CD14-positive monocyte (primary cell): ENCODE results near the gene DDI2. TPM values are rescaled to one million over a fixed set of nuclear protein-coding genes. Genes with fewer than 3 reads are reported as not detected.

Source experiments
- DNase-seq, 3 donors: peaks; one replicate each; pipeline ENCODE4 v3.0.0-alpha.2; 2011 to 2022
- H2AFZ ChIP-seq: 2 replicates; pipeline ENCODE4 v1.6.0; 2012; ENCODE audit warnings: mild to moderate bottlenecking, low read depth, low read length, inconsistent platforms; ENCODE audit not compliant: insufficient read depth, poor library complexity, severe bottlenecking
- H3K27ac ChIP-seq, 2 donors: 1 replicate in 1 of 2; 2 replicates in 1 of 2; pipeline ENCODE4 v1.5.1; 2012 to 2013; ENCODE audit warnings: low read length in 2 of 2, control low read depth in 1 of 2, inconsistent platforms in 1 of 2, low read depth in 1 of 2, mild to moderate bottlenecking in 1 of 2
- H3K27me3 ChIP-seq, 2 donors: one replicate each; pipeline versions ENCODE4 v1.6.0 to v1.6.1; 2011 to 2013; ENCODE audit warnings: low read length in 2 of 2; ENCODE audit not compliant: control insufficient read depth in 2 of 2, insufficient read depth in 2 of 2
- H3K36me3 ChIP-seq, 2 donors: replicated peaks in 1 of 2; 1 replicate in 1 of 2; 2 replicates in 1 of 2; pipeline versions ENCODE4 v1.5.1 to v1.6.1; 2012 to 2013; ENCODE audit warnings: low read length in 2 of 2, control low read depth in 1 of 2, inconsistent platforms in 1 of 2, mild to moderate bottlenecking in 1 of 2; ENCODE audit not compliant: insufficient read depth in 2 of 2, control insufficient read depth in 1 of 2
- H3K4me1 ChIP-seq, 2 donors: 1 replicate in 1 of 2; 2 replicates in 1 of 2; pipeline versions ENCODE4 v1.5.1 to v1.6.1; 2012 to 2013; ENCODE audit warnings: low read length in 2 of 2, control low read depth in 1 of 2, inconsistent platforms in 1 of 2, mild to moderate bottlenecking in 1 of 2, moderate library complexity in 1 of 2; ENCODE audit not compliant: insufficient read depth in 2 of 2, control insufficient read depth in 1 of 2
- H3K4me2 ChIP-seq: replicated peaks from 2 replicates; pipeline ENCODE3; 2012; ENCODE audit warnings: low read length, moderate library complexity, mild to moderate bottlenecking; ENCODE audit not compliant: poor library complexity, severe bottlenecking; ENCODE audit errors: extremely low read depth
- H3K4me3 ChIP-seq, 3 experiments: fragments of 200-600 bp in 1 of 3; sonication (generic) in 1 of 3; replicated peaks in 1 of 3; 1 replicate in 2 of 3; 2 replicates in 1 of 3; pipeline ENCODE4 v1.5.1; 2011 to 2013; ENCODE audit warnings: low read length in 3 of 3, mild to moderate bottlenecking in 3 of 3, control low read depth in 2 of 3, low read depth in 2 of 3, inconsistent platforms in 1 of 3, moderate library complexity in 1 of 3
- H3K79me2 ChIP-seq: 2 replicates; pipeline ENCODE4 v1.6.0; 2012; ENCODE audit warnings: mild to moderate bottlenecking, control low read depth, inconsistent platforms, low read length, moderate library complexity; ENCODE audit not compliant: insufficient read depth
- H3K9ac ChIP-seq: 2 replicates; pipeline ENCODE4 v1.6.0; 2017; ENCODE audit warnings: low read length, mild to moderate bottlenecking; ENCODE audit not compliant: insufficient read depth, poor library complexity, severe bottlenecking
- H3K9me3 ChIP-seq, 2 donors: replicated peaks in 1 of 2; 1 replicate in 1 of 2; 2 replicates in 1 of 2; pipeline versions ENCODE4 v1.5.1 to v1.6.1; 2012 to 2013; ENCODE audit warnings: low read length in 2 of 2, control low read depth in 1 of 2; ENCODE audit not compliant: control insufficient read depth in 1 of 2, insufficient read depth in 1 of 2
- H4K20me1 ChIP-seq: 2 replicates; pipeline ENCODE4 v1.6.0; 2012; ENCODE audit warnings: mild to moderate bottlenecking, low read length, control low read depth, moderate library complexity; ENCODE audit not compliant: insufficient read depth
- H3K27ac Mint-ChIP-seq, 7 donors: one replicate each; pipeline ENCODE4 v1.8.0; 2020; ENCODE audit warnings: mild to moderate bottlenecking in 7 of 7, mixed read lengths in 7 of 7, moderate library complexity in 6 of 7, inconsistent platforms in 2 of 7
- H3K27me3 Mint-ChIP-seq, 3 donors: one replicate each; pipeline ENCODE4 v1.8.0; 2021 to 2022; ENCODE audit warnings: low read depth in 3 of 3, mild to moderate bottlenecking in 3 of 3, mixed read lengths in 3 of 3, moderate library complexity in 3 of 3, inconsistent platforms in 1 of 3
- H3K36me3 Mint-ChIP-seq, 2 donors: one replicate each; pipeline ENCODE4 v1.8.0; 2020; ENCODE audit warnings: mixed read lengths in 2 of 2, inconsistent platforms in 1 of 2, mild to moderate bottlenecking in 1 of 2
- H3K4me1 Mint-ChIP-seq: one replicate; pipeline ENCODE4 v1.8.0; 2020; ENCODE audit warnings: mild to moderate bottlenecking, mixed read lengths
- H3K4me3 Mint-ChIP-seq, 2 donors: one replicate each; pipeline ENCODE4 v1.8.0; 2020; ENCODE audit warnings: mild to moderate bottlenecking in 2 of 2, mixed read lengths in 2 of 2, moderate library complexity in 1 of 2
- H3K9me3 Mint-ChIP-seq, 7 donors: one replicate each; pipeline ENCODE4 v1.8.0; 2020 to 2022; ENCODE audit warnings: mixed read lengths in 7 of 7, mild to moderate bottlenecking in 6 of 7, moderate library complexity in 6 of 7, inconsistent platforms in 2 of 7
- WGBS: methylation state at CpG from one replicate; pipeline ENCODE4 v1.1.5; 2013; ENCODE audit warnings: missing lambda C conversion rate; ENCODE audit not compliant: insufficient coverage; 5-methylcytosine and 5-hydroxymethylcytosine counted together
- intact Hi-C, 2 donors: fragments of 100-400 bp; cut with micrococcal nuclease; formaldehyde crosslinking; loops; one replicate each; pipeline versions ENCODE4 v1.15.0 to v1.15.1; 2023
- polyA plus RNA-seq, 3 donors: library from polyadenylated mRNA; depleted of rRNA in 1 of 3; unstranded in 2 of 3; stranded (reverse) in 1 of 3; fragments of 300-500 nt in 2 of 3; fragments of >200 nt in 1 of 3; fragmentation: Illumina TruSeq in 2 of 3; gene quantifications; 1 replicate in 2 of 3; 2 replicates in 1 of 3; pipeline ENCODE4 v1.2.3, GENCODE V29; 2012 to 2021
- TF ChIP-seq, protein P1 (sequence below): fragments of 200-600 bp; IDR thresholded peaks from one replicate; pipeline ENCODE4 v1.8.0; 2022; ENCODE audit warnings: antibody characterized with exemption, mild to moderate bottlenecking

The DDI2 gene
- polyA plus RNA-seq, 3 donors, result 2.5 to 5.4 (median 3.2) TPM

DNA sequence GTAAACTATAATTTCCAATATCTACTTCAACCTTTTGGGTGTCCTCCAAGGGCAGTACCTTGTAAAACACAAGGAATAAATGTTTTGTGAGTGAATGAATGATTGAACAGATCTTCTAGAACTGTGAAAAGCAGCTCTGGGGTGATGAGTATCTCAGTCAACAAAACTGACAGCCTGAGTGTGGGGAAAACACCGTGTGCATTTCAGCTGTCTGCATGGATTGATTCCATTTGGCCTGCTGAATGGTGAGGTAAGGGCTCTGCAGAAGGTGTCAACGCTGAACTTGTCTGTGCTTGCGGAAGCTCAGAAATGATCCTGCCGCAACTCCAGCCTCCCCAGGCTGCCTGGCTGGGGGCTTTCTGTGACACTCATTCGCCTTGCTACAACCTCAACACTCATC is 25.0 kb upstream of the DDI2 start:
- TF ChIP-seq, protein P1, sequence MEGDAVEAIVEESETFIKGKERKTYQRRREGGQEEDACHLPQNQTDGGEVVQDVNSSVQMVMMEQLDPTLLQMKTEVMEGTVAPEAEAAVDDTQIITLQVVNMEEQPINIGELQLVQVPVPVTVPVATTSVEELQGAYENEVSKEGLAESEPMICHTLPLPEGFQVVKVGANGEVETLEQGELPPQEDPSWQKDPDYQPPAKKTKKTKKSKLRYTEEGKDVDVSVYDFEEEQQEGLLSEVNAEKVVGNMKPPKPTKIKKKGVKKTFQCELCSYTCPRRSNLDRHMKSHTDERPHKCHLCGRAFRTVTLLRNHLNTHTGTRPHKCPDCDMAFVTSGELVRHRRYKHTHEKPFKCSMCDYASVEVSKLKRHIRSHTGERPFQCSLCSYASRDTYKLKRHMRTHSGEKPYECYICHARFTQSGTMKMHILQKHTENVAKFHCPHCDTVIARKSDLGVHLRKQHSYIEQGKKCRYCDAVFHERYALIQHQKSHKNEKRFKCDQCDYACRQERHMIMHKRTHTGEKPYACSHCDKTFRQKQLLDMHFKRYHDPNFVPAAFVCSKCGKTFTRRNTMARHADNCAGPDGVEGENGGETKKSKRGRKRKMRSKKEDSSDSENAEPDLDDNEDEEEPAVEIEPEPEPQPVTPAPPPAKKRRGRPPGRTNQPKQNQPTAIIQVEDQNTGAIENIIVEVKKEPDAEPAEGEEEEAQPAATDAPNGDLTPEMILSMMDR, result no peak
- Histone ChIP-seq H3K4me2 (no peak overlapping the region), H3K4me3 (no peak overlapping the region), H3K36me3 (no peaks in the 10 kb centered on the region), H3K9ac (no peak overlapping the region), H3K27ac (no peak overlapping the region), H3K4me1 (no peaks in the 10 kb centered on the region), H3K9me3 (no peaks in the 10 kb centered on the region), H3K79me2 (no peaks in the 10 kb centered on the region), H2AFZ (no peak overlapping the region), H4K20me1 (no peaks in the 10 kb centered on the region), H3K27me3 (no peaks in the 10 kb centered on the region)
- Mint-ChIP-seq H3K36me3 (no peaks in the 10 kb centered on the region), H3K9me3 (peaks cover 0 to 5% (median 4%) of the 10 kb centered on the region in 7 donors), H3K27ac (no peak overlapping the region), H3K27me3 (peaks cover 5 to 13% (median 8%) of the 10 kb centered on the region in 3 donors), H3K4me3 (no peak overlapping the region), H3K4me1 (peaks cover 2% of the 10 kb centered on the region)
- DNase-seq, result no peak
- intact Hi-C loops, result no loop called here
- 92% methylated on average over 2 of the region's 5 CpGs for WGBS

DNA sequence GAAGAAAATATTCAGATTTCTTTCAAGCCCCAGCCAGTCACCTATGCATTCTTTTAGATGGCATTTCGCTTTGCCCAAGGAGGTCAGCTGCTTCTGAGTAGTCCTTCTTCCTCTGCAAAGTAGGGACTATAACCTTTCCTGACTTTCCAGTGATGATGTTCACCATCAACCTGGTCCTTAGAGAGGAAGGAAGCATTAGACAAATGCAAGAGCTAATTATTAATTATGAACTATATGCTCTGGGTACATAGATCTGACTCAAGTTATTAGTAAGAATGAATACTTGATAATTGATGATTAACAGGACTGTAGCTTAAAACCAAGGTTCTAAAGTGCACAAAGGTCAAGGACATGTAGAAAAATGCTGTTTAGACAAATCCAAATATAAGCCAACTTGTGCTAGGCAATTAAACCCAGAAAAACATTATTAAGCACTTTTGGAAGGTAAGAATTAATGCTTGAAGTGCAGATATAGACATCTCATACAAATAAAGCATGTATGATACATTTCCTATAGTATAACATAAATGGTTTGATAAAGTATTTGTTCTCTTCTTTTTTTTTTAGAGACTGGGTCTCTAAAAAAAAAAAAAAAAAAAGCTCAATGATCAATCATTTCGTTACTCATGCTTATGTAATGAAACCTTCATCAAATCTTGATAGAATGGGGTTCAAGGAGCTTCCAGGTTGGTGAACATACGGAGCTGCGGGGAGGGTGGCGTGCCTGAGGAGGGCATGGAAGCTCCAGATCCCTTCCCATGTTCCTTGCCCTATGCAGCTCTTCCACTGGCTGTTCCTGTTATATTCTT is 21.2 kb upstream of the DDI2 start:
- Mint-ChIP-seq H3K9me3 (no peaks in the 10 kb centered on the region), H3K4me3 (no peak overlapping the region), H3K36me3 (no peaks in the 10 kb centered on the region), H3K4me1 (peaks cover 2% of the 10 kb centered on the region), H3K27me3 (peaks cover 5 to 20% (median 8%) of the 10 kb centered on the region in 3 donors), H3K27ac (peak overlapping the region in 1 of 7 donors; percentile 21)
- Histone ChIP-seq H4K20me1 (no peaks in the 10 kb centered on the region), H3K4me3 (no peak overlapping the region), H3K79me2 (no peaks in the 10 kb centered on the region), H2AFZ (no peak overlapping the region), H3K9ac (no peak overlapping the region), H3K27ac (no peak overlapping the region), H3K9me3 (no peaks in the 10 kb centered on the region), H3K4me2 (no peak overlapping the region), H3K27me3 (no peaks in the 10 kb centered on the region), H3K36me3 (no peaks in the 10 kb centered on the region), H3K4me1 (no peaks in the 10 kb centered on the region)
- intact Hi-C loops, result loop anchor here in 1 of 2 donors (2.0 kb wide), 1 partner anchor 145 kb away; no protein-coding TSS in a partner anchor
- TF ChIP-seq, protein P1, result no peak
- 100% methylated on average over 1 of the region's 5 CpGs for WGBS
- DNase-seq, result no peak
